ENCODE measurements around the gene DCANP1. TPM values are rescaled to one million over a fixed set of nuclear protein-coding genes. Genes with fewer than 3 reads are reported as not detected.

Gene DCANP1
- total and polyA plus RNA-seq, 9 of the 15 experiments (the other 6 are each of a cell fraction or from before 2014, with no cell fraction given): not detected

- TF ChIP-seq MTA2 (IDR thresholded peaks at IDR 0.05; ENCODE audit: low read depth) (peak; percentile 36; the same call in 1 of the 2 replicates), CBFB (CRISPR knock-in tag; IDR thresholded peaks at IDR 0.05) (0 out of 2 replicates have a peak, but pooled peaks have one; percentile 27), C11orf30 (IDR thresholded peaks at IDR 0.05; ENCODE audit: low read depth) (peak; percentile 31; the same call in 1 of the 2 replicates), ATF7 (IDR thresholded peaks at IDR 0.05) (peak; percentile 72; the same call in 1 of the 2 replicates), DMBX1 (CRISPR knock-in tag; IDR thresholded peaks at IDR 0.05; ENCODE audit: borderline replicate concordance) (peak; percentile 61; the same call in 1 of the 2 replicates), ZNF316 (IDR thresholded peaks at IDR 0.05) (no peak), CREB1 (IDR thresholded peaks at IDR 0.05) (no peak), CREB1 (CRISPR knock-in tag; IDR thresholded peaks at IDR 0.05) (no peak), FOXK2 (conservative IDR thresholded peaks at IDR 0.05 in 1 of 2, IDR thresholded peaks at IDR 0.05 in 1 of 2; ENCODE audit: low read depth in 2 of 2) (peak; percentile 68 to 73; a peak in 3 of 4 replicates), ZNF217 (CRISPR knock-in tag; IDR thresholded peaks at IDR 0.05) (no peak), NR2F6 (CRISPR knock-in tag; IDR thresholded peaks at IDR 0.05) (no peak), POLR2B (IDR thresholded peaks at IDR 0.05; ENCODE audit: low read depth, partially characterized antibody) (peak; percentile 40), MEF2D (tag; conservative IDR thresholded peaks at IDR 0.05; ENCODE audit: low read depth) (no peak), ZNF354B (CRISPR knock-in tag; IDR thresholded peaks at IDR 0.05) (no peak), CTBP1 (IDR thresholded peaks at IDR 0.05; ENCODE audit: borderline replicate concordance) (peak; percentile 51), CAMTA2 (CRISPR knock-in tag; conservative IDR thresholded peaks at IDR 0.05) (no peak), ZZZ3 (IDR thresholded peaks at IDR 0.05) (no peak), YY1 (IDR thresholded peaks at IDR 0.05; ENCODE audit: borderline replicate concordance in 1 of 3, control insufficient read depth in 1 of 3, extremely low read depth in 1 of 3, insufficient read depth in 3 of 3, insufficient read length in 1 of 3, insufficient replicate concordance in 2 of 3, low read depth in 1 of 3, low read length in 2 of 3) (peak in 2 of 3 experiments; percentile 41 to 63), SMARCE1 (IDR thresholded peaks at IDR 0.05) (peak; percentile 89), CBFA2T3 (IDR thresholded peaks at IDR 0.05) (peak; percentile 78), ZNF449 (CRISPR knock-in tag; IDR thresholded peaks at IDR 0.05) (no peak), CHD1 (IDR thresholded peaks at IDR 0.05; ENCODE audit: low read length) (peak; percentile 44), ESRRB (CRISPR knock-in tag; IDR thresholded peaks at IDR 0.05; ENCODE audit: borderline replicate concordance) (no peak)
- TF ChIP-seq, protein P1, sequence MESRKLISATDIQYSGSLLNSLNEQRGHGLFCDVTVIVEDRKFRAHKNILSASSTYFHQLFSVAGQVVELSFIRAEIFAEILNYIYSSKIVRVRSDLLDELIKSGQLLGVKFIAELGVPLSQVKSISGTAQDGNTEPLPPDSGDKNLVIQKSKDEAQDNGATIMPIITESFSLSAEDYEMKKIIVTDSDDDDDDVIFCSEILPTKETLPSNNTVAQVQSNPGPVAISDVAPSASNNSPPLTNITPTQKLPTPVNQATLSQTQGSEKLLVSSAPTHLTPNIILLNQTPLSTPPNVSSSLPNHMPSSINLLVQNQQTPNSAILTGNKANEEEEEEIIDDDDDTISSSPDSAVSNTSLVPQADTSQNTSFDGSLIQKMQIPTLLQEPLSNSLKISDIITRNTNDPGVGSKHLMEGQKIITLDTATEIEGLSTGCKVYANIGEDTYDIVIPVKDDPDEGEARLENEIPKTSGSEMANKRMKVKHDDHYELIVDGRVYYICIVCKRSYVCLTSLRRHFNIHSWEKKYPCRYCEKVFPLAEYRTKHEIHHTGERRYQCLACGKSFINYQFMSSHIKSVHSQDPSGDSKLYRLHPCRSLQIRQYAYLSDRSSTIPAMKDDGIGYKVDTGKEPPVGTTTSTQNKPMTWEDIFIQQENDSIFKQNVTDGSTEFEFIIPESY (CRISPR knock-in tag; IDR thresholded peaks at IDR 0.05): peak; percentile 41; the same call in 1 of the 2 replicates
- TF ChIP-seq, protein P2, sequence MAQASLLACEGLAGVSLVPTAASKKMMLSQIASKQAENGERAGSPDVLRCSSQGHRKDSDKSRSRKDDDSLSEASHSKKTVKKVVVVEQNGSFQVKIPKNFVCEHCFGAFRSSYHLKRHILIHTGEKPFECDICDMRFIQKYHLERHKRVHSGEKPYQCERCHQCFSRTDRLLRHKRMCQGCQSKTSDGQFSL (CRISPR knock-in tag; IDR thresholded peaks at IDR 0.05): 0 out of 2 replicates have a peak, but pooled peaks have one; percentile 1
- TF ChIP-seq, protein P2 (tag; IDR thresholded peaks at IDR 0.05): no peak
Measured at GRCh38 chr5:135456238-135457099, 9.3 kb upstream of the DCANP1 start (continued).
